ENCODE measurements around the gene SLC25A38. TPM values are rescaled to one million over a fixed set of nuclear protein-coding genes. Genes with fewer than 3 reads are reported as not detected.

Gene SLC25A38
- total and polyA plus RNA-seq, 3 donors from 2014 or later = 41.8 to 52.9 (median 46.1) TPM

DNA sequence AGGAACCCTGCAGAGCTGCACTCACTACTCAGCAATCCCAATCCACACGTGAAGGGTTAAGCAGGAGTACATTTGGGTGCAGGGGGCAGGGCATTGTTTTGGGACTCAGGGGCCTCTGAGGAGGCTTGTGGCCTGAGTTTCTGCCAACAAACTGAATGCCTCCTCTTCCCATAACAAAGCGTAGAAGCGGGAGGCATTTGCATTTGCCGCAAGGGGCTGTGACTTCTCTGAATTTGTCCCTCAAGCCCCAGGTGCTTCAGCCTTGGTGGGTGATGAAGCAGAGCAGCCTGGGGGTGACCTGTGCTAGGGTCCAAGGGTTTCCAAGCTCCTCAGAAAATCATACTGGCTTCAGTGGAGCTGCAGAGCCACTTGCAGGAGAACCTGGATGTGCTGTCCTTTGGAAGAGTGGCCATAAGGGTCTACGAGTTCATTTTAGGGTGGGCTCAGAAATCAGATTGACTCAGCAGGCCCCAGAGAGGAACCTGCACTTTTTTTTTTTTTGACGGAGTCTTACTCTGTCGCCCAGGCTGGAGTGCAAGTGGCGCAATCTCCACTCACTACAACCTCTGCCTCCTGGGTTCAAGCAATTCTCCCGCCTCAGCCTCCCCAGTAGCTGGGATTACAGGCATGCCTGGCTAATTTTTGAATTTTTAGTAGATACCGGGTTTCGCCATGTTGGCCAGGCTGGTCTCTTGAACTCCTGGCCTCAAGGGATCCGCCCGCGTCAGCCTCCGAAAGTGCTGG, 21.9 kb downstream of the SLC25A38 start:
- TF ChIP-seq POLR2A (IDR thresholded peaks at IDR 0.05) = no peak
- TF ChIP-seq, protein P1, sequence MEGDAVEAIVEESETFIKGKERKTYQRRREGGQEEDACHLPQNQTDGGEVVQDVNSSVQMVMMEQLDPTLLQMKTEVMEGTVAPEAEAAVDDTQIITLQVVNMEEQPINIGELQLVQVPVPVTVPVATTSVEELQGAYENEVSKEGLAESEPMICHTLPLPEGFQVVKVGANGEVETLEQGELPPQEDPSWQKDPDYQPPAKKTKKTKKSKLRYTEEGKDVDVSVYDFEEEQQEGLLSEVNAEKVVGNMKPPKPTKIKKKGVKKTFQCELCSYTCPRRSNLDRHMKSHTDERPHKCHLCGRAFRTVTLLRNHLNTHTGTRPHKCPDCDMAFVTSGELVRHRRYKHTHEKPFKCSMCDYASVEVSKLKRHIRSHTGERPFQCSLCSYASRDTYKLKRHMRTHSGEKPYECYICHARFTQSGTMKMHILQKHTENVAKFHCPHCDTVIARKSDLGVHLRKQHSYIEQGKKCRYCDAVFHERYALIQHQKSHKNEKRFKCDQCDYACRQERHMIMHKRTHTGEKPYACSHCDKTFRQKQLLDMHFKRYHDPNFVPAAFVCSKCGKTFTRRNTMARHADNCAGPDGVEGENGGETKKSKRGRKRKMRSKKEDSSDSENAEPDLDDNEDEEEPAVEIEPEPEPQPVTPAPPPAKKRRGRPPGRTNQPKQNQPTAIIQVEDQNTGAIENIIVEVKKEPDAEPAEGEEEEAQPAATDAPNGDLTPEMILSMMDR (IDR thresholded peaks at IDR 0.05) = no peak
- Histone ChIP-seq H3K27ac (no peak overlapping the region), H3K36me3 (ENCODE audit: low read depth, missing control alignments) (no peaks in the 10 kb centered on the region), H3K4me3 (no peak overlapping the region), H3K4me1 (peaks cover 5% of the 10 kb centered on the region), H3K27me3 (no peaks in the 10 kb centered on the region), H3K9me3 (no peaks in the 10 kb centered on the region)
- intact Hi-C loops (cut with DNase I; ENCODE audit: low total_unique reads) = no loop called here
- DNase-seq = no peak
- WGBS, 2 donors = 62% methylated on average over 14 to 15 of the region's 15 CpGs

- H3K4me1 ChIP-seq = peaks cover 5% of the 10 kb centered on the region
- TF ChIP-seq, protein P1 (IDR thresholded peaks at IDR 0.05) = no peak
- no peak for TF ChIP-seq POLR2A (IDR thresholded peaks at IDR 0.05)
- peak overlapping the region; percentile 74 to 83 for H3K27ac ChIP-seq
- WGBS, 2 donors = 40 to 49% methylated on average over 13 of the region's 13 CpGs
- DNase-seq = no peak
- peak overlapping the region; percentile 76 to 85 for H3K4me3 ChIP-seq
- intact Hi-C loops (cut with DNase I; ENCODE audit: low total_unique reads) = no loop called here
- no peaks in the 10 kb centered on the region for H3K27me3 ChIP-seq
- H3K9me3 ChIP-seq = no peaks in the 10 kb centered on the region
- H3K36me3 ChIP-seq (ENCODE audit: low read depth, missing control alignments) = no peaks in the 10 kb centered on the region
These were observed 22.7 kb downstream of the SLC25A38 start for GRCh38 chr3:39405687-39406367.

- H3K27ac ChIP-seq = peak within 1 kb of the TSS; percentile 74 to 83
- 0% methylated on average over 41 to 63 of the region's 63 CpGs for whole genome bisulfite sequencing, 2 donors
- peak; percentile 98 for DNase-seq
- peaks cover 5% of the 10 kb centered on the region for H3K4me1 ChIP-seq
- intact Hi-C loops (cut with DNase I; ENCODE audit: low total_unique reads) = no loop called here
- H3K27me3 ChIP-seq = no peaks in the 10 kb centered on the region
- H3K36me3 ChIP-seq (ENCODE audit: low read depth, missing control alignments) = no peaks in the 10 kb centered on the region
- H3K9me3 ChIP-seq = no peaks in the 10 kb centered on the region
- peak within 1 kb of the TSS; percentile 76 to 85 for H3K4me3 ChIP-seq
- peak; percentile 43 for TF ChIP-seq POLR2A (IDR thresholded peaks at IDR 0.05)
- TF ChIP-seq, protein P1 (IDR thresholded peaks at IDR 0.05) = peak; percentile 29 to 31 (median 31)
These were observed 23.4 kb downstream of the SLC25A38 start, which contains the start of gene RPSA for GRCh38 chr3:39406368-39407258. RPSA (plus strand) TSS chr3:39406720; CDS start chr3:39407654, 934 bp downstream.

GRCh38 chr3:39407259-39407629, 24.1 kb downstream of the SLC25A38 start:
- Histone ChIP-seq H3K27me3 (no peaks in the 10 kb centered on the region), H3K27ac (peak overlapping the region; percentile 74 to 83), H3K4me1 (peaks cover 5% of the 10 kb centered on the region), H3K4me3 (peak overlapping the region; percentile 76 to 85), H3K36me3 (ENCODE audit: low read depth, missing control alignments) (no peaks in the 10 kb centered on the region), H3K9me3 (no peaks in the 10 kb centered on the region)
- TF ChIP-seq, protein P1 (IDR thresholded peaks at IDR 0.05) = no peak
- TF ChIP-seq POLR2A (IDR thresholded peaks at IDR 0.05) = no peak
- WGBS, 2 donors = 3 to 4% methylated on average over 9 of the region's 9 CpGs
- intact Hi-C loops (cut with DNase I; ENCODE audit: low total_unique reads) = no loop called here
- DNase-seq = no peak
